GM23338 (cell line): Measurements from ENCODE around the gene TMEM178B. TPM values are rescaled to one million over a fixed set of nuclear protein-coding genes. Genes with fewer than 3 reads are reported as not detected.
"Not testable (repeated sequence)": the region's sequence is repeated elsewhere in the genome, so short reads cannot be mapped to it uniquely, and the experiment has no call there.

Source experiments
- ATAC-seq: fragments of 200-7000 bp; cut with Tn5 transposase; 3 replicates; pipeline ENCODE4 v1.9.1; 2020
- DNase-seq: peaks from one replicate; pipeline ENCODE4 v3.0.0-alpha.2; 2015; ENCODE audit warnings: low spot score
- H2AFZ ChIP-seq: fragments of 200-600 bp; sonication (generic); 2 replicates; pipeline ENCODE4 v1.8.0; 2016; ENCODE audit warnings: antibody characterized with exemption, mild to moderate bottlenecking, moderate library complexity
- H3F3A ChIP-seq: fragments of 200-600 bp; sonication (generic); replicated peaks from 2 replicates; pipeline ENCODE4 v1.8.0; 2017; ENCODE audit warnings: antibody characterized with exemption, mixed run types, low read depth
- H3K27ac ChIP-seq: fragments of 200-600 bp; sonication (generic); 2 replicates; pipeline ENCODE4 v1.6.1; 2016; ENCODE audit warnings: low read depth
- H3K27me3 ChIP-seq: fragments of 200-600 bp; sonication (generic); 2 replicates; pipeline ENCODE4 v1.8.0; 2016; ENCODE audit warnings: mild to moderate bottlenecking, mixed run types, moderate library complexity; ENCODE audit not compliant: insufficient read depth
- H3K36me3 ChIP-seq: fragments of 200-600 bp; sonication (generic); 2 replicates; pipeline ENCODE4 v1.8.0; 2016; ENCODE audit warnings: mild to moderate bottlenecking; ENCODE audit not compliant: insufficient read depth
- H3K4me1 ChIP-seq: fragments of 200-600 bp; sonication (generic); 2 replicates; pipeline ENCODE4 v1.8.0; 2016; ENCODE audit warnings: mild to moderate bottlenecking, moderate library complexity; ENCODE audit not compliant: insufficient read depth
- H3K4me2 ChIP-seq: fragments of 200-600 bp; sonication (generic); 2 replicates; pipeline ENCODE4 v1.7.1; 2017; ENCODE audit warnings: mixed run types
- H3K4me3 ChIP-seq: fragments of 200-600 bp; sonication (generic); 2 replicates; pipeline ENCODE4 v1.6.1; 2016; ENCODE audit warnings: mixed run types
- H3K79me2 ChIP-seq: fragments of 200-600 bp; sonication (generic); replicated peaks from 2 replicates; pipeline ENCODE4 v1.8.0; 2017; ENCODE audit warnings: mild to moderate bottlenecking; ENCODE audit not compliant: insufficient read depth
- H3K9me2 ChIP-seq: fragments of 200-600 bp; sonication (generic); 2 replicates; pipeline ENCODE4 v1.8.0; 2017; ENCODE audit not compliant: insufficient read depth
- H4K20me1 ChIP-seq: fragments of 200-600 bp; sonication (generic); replicated peaks from 2 replicates; pipeline ENCODE4 v1.8.0; 2017; ENCODE audit warnings: mild to moderate bottlenecking; ENCODE audit not compliant: insufficient read depth
- H3K27ac Mint-ChIP-seq: 2 replicates; pipeline ENCODE4 v1.8.0; 2020; ENCODE audit warnings: inconsistent platforms, mild to moderate bottlenecking, moderate library complexity, mixed read lengths
- H3K27me3 Mint-ChIP-seq: 3 replicates; pipeline ENCODE4 v1.8.0; 2022; ENCODE audit warnings: low read depth, mild to moderate bottlenecking, moderate library complexity, mixed read lengths, inconsistent platforms; ENCODE audit not compliant: insufficient read depth, poor library complexity
- H3K36me3 Mint-ChIP-seq: 3 replicates; pipeline ENCODE4 v1.8.0; 2021; ENCODE audit warnings: low read depth, mild to moderate bottlenecking, inconsistent platforms, moderate library complexity, mixed read lengths
- H3K4me1 Mint-ChIP-seq: 3 replicates; pipeline ENCODE4 v1.8.0; 2020; ENCODE audit warnings: mild to moderate bottlenecking, inconsistent platforms, mixed read lengths
- H3K4me3 Mint-ChIP-seq: 3 replicates; pipeline ENCODE4 v1.8.0; 2021; ENCODE audit warnings: moderate library complexity, mild to moderate bottlenecking, inconsistent platforms, mixed read lengths
- H3K9me3 Mint-ChIP-seq: 3 replicates; pipeline ENCODE4 v1.8.0; 2020; ENCODE audit warnings: moderate library complexity, mild to moderate bottlenecking, inconsistent platforms, mixed read lengths
- CREB1 ChIP-seq: fragments of 250-450 bp; sonication (Bioruptor Pico); IDR thresholded peaks from 2 replicates; pipeline ENCODE4 v1.5.0; 2020; ENCODE audit warnings: low read depth, mild to moderate bottlenecking, moderate library complexity
- JUNB ChIP-seq: IDR thresholded peaks from one replicate; pipeline ENCODE4 v1.6.1; 2016; ENCODE audit warnings: antibody characterized with exemption; ENCODE audit not compliant: unreplicated experiment
- NANOG ChIP-seq: IDR thresholded peaks from 2 replicates; pipeline ENCODE4 v1.6.1; 2016; ENCODE audit warnings: antibody characterized with exemption, borderline replicate concordance
- POLR2AphosphoS5 ChIP-seq: IDR thresholded peaks from 2 replicates; pipeline ENCODE4 v1.6.1; 2016; ENCODE audit warnings: antibody characterized with exemption, low read depth
- polyA plus RNA-seq: library from polyadenylated mRNA; unstranded; fragments of >200 nt; fragmentation: Nextera tagmentation; extraction: Ambion mirVana; gene quantifications from 2 replicates; pipeline ENCODE4 v1.2.1, GENCODE V29; 2016
- total RNA-seq: library from RNA; depleted of rRNA; stranded (reverse); fragments of >200 nt; shearing (Covaris generic); gene quantifications from 2 replicates; pipeline ENCODE4 v1.2.3, GENCODE V29; 2014
- TF ChIP-seq, protein P1 (sequence below): IDR thresholded peaks from one replicate; pipeline ENCODE4 v1.6.1; 2018; ENCODE audit warnings: antibody characterized with exemption; ENCODE audit not compliant: unreplicated experiment
- TF ChIP-seq, protein P2 (sequence below), 2 experiments: fragments of 200-600 bp in 1 of 2; sonication (generic) in 1 of 2; conservative IDR thresholded peaks; 2 replicates each; pipeline versions ENCODE4 v1.5.1 to v1.6.1; 2016 to 2017; ENCODE audit warnings: antibody characterized with exemption in 2 of 2, low read depth in 2 of 2, mild to moderate bottlenecking in 2 of 2, moderate library complexity in 1 of 2
- TF ChIP-seq, protein P3 (sequence below): fragments of 250-450 bp; sonication (Bioruptor Pico); IDR thresholded peaks from 2 replicates; pipeline ENCODE4 v1.5.0; 2020; ENCODE audit warnings: mild to moderate bottlenecking, moderate library complexity

The TMEM178B gene
- total and polyA plus RNA-seq, 2 experiments from 2014 or later, result 4.9 to 15.6 TPM

DNA sequence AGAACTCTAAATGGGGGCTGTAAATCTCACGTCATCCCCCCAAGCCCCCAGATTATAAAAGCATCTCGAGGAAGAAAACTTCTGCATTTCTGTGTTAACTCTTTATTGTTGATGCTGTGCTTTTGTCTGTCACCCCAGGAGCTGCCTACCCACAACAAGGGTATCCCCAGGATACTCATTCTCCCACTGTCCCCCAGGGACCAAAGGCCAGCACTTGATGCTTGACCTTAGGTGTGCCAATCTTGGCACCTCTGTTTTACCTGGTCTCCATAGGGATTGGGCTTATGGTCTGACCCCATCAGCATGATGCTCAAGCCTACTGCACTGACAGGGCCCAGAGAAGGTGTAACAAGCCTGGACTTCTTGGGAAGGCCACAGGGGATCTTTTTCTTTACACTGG is 251.4 kb downstream of the TMEM178B start (continued):
- TF ChIP-seq, protein P1, sequence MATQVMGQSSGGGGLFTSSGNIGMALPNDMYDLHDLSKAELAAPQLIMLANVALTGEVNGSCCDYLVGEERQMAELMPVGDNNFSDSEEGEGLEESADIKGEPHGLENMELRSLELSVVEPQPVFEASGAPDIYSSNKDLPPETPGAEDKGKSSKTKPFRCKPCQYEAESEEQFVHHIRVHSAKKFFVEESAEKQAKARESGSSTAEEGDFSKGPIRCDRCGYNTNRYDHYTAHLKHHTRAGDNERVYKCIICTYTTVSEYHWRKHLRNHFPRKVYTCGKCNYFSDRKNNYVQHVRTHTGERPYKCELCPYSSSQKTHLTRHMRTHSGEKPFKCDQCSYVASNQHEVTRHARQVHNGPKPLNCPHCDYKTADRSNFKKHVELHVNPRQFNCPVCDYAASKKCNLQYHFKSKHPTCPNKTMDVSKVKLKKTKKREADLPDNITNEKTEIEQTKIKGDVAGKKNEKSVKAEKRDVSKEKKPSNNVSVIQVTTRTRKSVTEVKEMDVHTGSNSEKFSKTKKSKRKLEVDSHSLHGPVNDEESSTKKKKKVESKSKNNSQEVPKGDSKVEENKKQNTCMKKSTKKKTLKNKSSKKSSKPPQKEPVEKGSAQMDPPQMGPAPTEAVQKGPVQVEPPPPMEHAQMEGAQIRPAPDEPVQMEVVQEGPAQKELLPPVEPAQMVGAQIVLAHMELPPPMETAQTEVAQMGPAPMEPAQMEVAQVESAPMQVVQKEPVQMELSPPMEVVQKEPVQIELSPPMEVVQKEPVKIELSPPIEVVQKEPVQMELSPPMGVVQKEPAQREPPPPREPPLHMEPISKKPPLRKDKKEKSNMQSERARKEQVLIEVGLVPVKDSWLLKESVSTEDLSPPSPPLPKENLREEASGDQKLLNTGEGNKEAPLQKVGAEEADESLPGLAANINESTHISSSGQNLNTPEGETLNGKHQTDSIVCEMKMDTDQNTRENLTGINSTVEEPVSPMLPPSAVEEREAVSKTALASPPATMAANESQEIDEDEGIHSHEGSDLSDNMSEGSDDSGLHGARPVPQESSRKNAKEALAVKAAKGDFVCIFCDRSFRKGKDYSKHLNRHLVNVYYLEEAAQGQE, result no peak
- TF ChIP-seq POLR2AphosphoS5, result no peak

DNA sequence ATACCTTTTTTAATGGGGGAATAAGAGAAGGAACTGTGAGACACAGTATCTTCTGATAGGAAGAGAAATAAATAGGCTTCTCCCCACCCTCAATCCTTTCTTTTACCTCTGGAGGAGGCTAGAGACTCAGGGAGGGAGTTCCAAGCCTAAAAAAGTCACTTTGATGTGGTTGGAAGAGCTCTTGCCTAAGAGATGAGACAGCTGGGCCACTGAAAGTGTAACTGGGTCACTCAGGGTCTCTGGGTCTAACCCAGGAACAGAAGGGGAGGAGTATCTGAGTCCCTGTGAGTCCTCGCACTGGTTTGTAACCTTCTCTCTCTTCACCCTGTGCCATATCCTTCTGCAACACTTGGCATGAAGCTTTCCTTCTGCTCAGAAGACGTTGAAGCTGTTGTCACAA is 254.4 kb downstream of the TMEM178B start:
- Histone ChIP-seq H3K9me2 (peaks cover 13% of the 10 kb centered on the region; the same call in 1 of the 2 replicates), H2AFZ (no peak overlapping the region), H3F3A (no peaks in the 10 kb centered on the region), H3K4me2 (no peak overlapping the region), H3K27ac (no peak overlapping the region), H3K27me3 (no peaks in the 10 kb centered on the region), H3K79me2 (no peaks in the 10 kb centered on the region), H3K4me1 (peaks cover 28% of the 10 kb centered on the region), H3K4me3 (no peak overlapping the region), H3K36me3 (no peaks in the 10 kb centered on the region), H4K20me1 (peaks cover 4% of the 10 kb centered on the region; the same call in 1 of the 2 replicates)
- Mint-ChIP-seq H3K27ac (no peak overlapping the region), H3K27me3 (peaks cover 2% of the 10 kb centered on the region), H3K36me3 (no peaks in the 10 kb centered on the region), H3K9me3 (no peaks in the 10 kb centered on the region), H3K4me3 (no peak overlapping the region), H3K4me1 (peaks cover 32% of the 10 kb centered on the region)
- TF ChIP-seq, protein P2, sequence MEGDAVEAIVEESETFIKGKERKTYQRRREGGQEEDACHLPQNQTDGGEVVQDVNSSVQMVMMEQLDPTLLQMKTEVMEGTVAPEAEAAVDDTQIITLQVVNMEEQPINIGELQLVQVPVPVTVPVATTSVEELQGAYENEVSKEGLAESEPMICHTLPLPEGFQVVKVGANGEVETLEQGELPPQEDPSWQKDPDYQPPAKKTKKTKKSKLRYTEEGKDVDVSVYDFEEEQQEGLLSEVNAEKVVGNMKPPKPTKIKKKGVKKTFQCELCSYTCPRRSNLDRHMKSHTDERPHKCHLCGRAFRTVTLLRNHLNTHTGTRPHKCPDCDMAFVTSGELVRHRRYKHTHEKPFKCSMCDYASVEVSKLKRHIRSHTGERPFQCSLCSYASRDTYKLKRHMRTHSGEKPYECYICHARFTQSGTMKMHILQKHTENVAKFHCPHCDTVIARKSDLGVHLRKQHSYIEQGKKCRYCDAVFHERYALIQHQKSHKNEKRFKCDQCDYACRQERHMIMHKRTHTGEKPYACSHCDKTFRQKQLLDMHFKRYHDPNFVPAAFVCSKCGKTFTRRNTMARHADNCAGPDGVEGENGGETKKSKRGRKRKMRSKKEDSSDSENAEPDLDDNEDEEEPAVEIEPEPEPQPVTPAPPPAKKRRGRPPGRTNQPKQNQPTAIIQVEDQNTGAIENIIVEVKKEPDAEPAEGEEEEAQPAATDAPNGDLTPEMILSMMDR (conservative IDR thresholded peaks at IDR 0.05; ENCODE audit: low read depth in 2 of 2), result peak in 1 of 2 experiments; percentile 33; a peak in 2 of 4 replicates
- TF ChIP-seq CREB1 (CRISPR knock-in tag), result no peak
- TF ChIP-seq JUNB, result no peak
- TF ChIP-seq NANOG, result no peak
- TF ChIP-seq, protein P3, sequence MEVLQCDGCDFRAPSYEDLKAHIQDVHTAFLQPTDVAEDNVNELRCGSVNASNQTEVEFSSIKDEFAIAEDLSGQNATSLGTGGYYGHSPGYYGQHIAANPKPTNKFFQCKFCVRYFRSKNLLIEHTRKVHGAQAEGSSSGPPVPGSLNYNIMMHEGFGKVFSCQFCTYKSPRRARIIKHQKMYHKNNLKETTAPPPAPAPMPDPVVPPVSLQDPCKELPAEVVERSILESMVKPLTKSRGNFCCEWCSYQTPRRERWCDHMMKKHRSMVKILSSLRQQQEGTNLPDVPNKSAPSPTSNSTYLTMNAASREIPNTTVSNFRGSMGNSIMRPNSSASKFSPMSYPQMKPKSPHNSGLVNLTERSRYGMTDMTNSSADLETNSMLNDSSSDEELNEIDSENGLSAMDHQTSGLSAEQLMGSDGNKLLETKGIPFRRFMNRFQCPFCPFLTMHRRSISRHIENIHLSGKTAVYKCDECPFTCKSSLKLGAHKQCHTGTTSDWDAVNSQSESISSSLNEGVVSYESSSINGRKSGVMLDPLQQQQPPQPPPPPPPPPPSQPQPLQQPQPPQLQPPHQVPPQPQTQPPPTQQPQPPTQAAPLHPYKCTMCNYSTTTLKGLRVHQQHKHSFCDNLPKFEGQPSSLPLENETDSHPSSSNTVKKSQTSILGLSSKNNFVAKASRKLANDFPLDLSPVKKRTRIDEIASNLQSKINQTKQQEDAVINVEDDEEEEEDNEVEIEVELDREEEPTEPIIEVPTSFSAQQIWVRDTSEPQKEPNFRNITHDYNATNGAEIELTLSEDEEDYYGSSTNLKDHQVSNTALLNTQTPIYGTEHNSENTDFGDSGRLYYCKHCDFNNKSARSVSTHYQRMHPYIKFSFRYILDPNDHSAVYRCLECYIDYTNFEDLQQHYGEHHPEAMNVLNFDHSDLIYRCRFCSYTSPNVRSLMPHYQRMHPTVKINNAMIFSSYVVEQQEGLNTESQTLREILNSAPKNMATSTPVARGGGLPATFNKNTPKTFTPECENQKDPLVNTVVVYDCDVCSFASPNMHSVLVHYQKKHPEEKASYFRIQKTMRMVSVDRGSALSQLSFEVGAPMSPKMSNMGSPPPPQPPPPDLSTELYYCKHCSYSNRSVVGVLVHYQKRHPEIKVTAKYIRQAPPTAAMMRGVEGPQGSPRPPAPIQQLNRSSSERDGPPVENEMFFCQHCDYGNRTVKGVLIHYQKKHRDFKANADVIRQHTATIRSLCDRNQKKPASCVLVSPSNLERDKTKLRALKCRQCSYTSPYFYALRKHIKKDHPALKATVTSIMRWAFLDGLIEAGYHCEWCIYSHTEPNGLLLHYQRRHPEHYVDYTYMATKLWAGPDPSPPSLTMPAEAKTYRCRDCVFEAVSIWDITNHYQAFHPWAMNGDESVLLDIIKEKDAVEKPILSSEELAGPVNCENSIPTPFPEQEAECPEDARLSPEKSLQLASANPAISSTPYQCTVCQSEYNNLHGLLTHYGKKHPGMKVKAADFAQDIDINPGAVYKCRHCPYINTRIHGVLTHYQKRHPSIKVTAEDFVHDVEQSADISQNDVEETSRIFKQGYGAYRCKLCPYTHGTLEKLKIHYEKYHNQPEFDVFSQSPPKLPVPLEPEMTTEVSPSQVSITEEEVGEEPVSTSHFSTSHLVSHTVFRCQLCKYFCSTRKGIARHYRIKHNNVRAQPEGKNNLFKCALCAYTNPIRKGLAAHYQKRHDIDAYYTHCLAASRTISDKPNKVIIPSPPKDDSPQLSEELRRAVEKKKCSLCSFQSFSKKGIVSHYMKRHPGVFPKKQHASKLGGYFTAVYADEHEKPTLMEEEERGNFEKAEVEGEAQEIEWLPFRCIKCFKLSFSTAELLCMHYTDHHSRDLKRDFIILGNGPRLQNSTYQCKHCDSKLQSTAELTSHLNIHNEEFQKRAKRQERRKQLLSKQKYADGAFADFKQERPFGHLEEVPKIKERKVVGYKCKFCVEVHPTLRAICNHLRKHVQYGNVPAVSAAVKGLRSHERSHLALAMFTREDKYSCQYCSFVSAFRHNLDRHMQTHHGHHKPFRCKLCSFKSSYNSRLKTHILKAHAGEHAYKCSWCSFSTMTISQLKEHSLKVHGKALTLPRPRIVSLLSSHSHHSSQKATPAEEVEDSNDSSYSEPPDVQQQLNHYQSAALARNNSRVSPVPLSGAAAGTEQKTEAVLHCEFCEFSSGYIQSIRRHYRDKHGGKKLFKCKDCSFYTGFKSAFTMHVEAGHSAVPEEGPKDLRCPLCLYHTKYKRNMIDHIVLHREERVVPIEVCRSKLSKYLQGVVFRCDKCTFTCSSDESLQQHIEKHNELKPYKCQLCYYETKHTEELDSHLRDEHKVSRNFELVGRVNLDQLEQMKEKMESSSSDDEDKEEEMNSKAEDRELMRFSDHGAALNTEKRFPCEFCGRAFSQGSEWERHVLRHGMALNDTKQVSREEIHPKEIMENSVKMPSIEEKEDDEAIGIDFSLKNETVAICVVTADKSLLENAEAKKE (CRISPR knock-in tag), result no peak
- no peak for ATAC-seq
- no peak for DNase-seq

DNA sequence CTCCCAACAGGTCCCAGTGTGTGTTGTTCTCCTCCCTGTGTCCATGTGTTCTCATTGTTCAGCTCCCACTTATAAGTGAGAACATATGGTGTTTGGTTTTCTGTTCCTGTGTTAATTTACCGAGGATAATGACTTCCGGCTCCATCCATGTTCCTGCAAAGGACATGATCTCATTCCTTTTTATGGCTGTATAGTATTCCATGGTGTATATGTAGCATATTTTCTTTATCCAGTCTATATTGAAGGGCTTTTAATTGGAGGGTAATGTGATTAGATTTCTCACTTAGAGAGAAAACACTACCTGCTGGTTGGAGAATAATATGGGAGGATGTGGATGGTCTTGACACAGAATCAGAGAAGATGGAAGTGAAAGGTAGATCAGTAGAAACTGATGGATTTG is 256.4 kb downstream of the TMEM178B start:
- H3K27ac ChIP-seq, H3K4me3 ChIP-seq: not testable (repeated sequence)

More for the DNA sequence above, 256.4 kb downstream of the TMEM178B start:
- H3K36me3 ChIP-seq, H3K79me2 ChIP-seq, H3K4me3 Mint-ChIP-seq, H3K27me3 ChIP-seq, H3K27ac Mint-ChIP-seq, H3K27me3 Mint-ChIP-seq, H4K20me1 ChIP-seq, DNase-seq, H2AFZ ChIP-seq, H3K4me2 ChIP-seq, ATAC-seq, H3K36me3 Mint-ChIP-seq, H3K9me3 Mint-ChIP-seq, H3F3A ChIP-seq: not testable (repeated sequence)
- Histone ChIP-seq H3K9me2 (peaks cover 28% of the 10 kb centered on the region; the same call in 1 of the 2 replicates), H3K4me1 (peaks cover 17% of the 10 kb centered on the region)
- H3K4me1 Mint-ChIP-seq, result peaks cover 21% of the 10 kb centered on the region
